Smooth muscle cell of trachea (primary cell): ENCODE data around the gene THAP7. TPM values are rescaled to one million over a fixed set of nuclear protein-coding genes. Genes with fewer than 3 reads are reported as not detected.

Experiments
- total RNA-seq: library from RNA; depleted of rRNA; stranded (reverse); fragments of >200 nt; gene quantifications from 2 replicates; pipeline ENCODE4 v1.2.1, GENCODE V29; 2014

THAP7 gene, protein sequence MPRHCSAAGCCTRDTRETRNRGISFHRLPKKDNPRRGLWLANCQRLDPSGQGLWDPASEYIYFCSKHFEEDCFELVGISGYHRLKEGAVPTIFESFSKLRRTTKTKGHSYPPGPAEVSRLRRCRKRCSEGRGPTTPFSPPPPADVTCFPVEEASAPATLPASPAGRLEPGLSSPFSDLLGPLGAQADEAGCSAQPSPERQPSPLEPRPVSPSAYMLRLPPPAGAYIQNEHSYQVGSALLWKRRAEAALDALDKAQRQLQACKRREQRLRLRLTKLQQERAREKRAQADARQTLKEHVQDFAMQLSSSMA
- total RNA-seq: 20.5 and 29.8 TPM in 2 replicates

DNA sequence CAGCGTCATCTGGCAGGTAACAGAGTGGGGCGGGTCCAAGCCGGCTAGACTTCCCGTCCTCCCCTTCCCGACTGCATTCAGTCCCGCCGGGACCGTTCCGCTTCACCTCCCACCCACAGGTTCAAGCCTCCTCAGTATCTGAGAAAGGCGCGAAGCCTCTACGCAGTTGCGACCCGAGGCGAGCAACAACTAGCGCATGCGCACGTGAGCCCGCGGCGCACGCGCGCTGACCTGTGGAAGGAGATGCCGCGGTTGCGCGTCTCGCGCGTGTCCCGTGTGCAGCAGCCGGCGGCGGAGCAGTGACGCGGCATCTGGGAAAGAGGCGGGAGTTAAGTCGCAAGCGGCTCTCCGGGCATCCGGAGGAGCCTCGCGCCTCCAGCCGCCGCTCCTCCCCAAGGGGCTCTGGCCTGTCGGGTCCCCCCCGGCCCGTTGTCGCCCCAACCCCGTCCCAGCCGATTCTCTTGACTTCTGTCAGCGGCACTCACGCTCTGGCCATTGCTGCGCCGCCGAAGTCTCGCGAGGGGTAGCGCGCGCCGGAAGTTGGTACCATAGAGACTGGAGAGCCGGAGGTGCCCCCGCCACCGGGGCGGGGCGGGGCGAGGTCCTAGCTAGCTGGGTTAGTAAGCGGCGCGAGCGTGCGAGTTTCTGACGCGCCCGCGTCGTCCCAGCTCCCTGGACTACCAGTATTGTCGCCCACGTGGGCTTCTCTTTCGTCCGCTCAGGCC, at the start of gene THAP7:
TSS of gene THAP7 (minus strand) at position 518 of the 725 bp plus-strand sequence. CDS start at position 311, 207 bp downstream.

DNA sequence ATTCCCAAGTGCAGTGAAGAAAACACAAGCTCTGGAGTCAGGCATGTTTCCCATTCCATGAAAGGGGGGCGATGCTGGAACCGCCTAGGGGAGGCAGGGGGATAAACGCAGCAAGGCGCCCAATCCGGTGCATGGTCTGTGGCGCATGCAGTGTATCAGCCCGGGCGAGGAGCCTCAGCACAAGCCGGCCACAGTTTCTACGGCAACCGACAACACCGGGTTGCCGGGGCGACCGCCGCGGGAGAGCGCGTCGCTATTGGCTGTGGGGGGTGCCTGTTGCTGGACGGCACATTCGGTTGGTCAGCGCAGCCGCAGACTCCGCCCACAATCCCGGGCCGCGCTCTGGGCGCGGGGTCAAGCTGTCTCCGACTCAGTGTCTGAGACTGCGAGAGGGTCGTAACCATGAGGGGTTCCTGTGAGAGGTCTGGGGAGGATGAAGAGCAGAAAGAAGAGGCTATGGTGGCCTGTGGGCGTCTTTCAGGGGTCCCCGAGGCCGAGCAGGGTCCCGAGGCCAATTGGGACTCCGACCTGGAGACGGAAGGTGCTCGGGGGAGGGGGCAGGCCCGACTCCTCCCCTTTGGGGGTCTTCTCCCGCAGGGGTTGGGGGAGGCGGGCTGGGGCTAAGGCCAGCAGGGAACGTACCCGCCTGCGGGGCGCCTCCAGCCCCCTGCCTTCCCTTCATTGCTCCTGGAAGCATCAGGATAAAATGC, 43.8 kb upstream of the THAP7 start, which contains the start of gene LRRC74B:
TSS of gene LRRC74B (plus strand) at position 362 of the 710 bp plus-strand sequence. CDS start at position 403, 41 bp downstream.

DNA sequence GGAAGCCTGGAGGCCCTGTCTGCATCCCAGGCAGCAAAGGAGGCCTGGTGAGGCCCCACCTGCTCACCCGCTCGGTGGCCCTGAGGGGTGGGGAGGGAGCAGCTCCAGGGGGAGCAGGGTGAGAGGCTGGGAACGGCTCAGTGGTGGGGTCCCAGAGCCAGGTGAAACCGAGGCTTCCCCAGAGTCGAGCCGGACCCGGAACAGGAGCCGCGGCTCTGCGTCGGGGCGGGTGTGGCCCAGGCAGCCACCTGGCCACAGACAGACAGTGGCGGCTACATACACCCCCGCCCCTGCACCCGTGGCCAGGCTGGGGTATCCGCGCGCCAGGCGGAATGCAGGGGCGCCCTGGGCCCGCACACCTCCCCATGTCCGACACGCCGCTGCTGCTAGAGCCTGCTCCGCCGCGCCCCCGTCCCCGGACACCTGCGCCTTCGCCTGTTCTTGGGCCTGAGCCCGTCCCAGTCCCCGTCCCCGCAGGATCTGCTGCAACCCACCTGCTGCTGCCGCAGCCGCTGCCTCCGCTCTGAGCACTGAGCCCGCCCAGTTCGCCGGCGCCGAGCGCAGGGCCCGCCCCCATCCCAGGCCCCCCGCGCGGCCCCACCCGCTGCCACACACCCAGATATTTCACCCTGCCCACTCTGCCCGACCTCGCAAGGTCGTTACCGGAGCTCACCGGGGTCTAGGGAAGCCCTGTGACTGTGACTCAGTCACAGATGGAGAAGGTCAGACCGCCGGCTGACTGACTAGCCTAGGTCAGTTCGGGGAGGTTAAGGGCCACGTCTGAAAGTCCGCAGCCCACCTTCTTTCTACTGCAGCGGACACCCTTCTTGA, 30.3 kb upstream of the THAP7 start, which contains the start of gene SLC7A4:
TSS of gene SLC7A4 (minus strand) at position 525 of the 831 bp plus-strand sequence. CDS start 749 bp downstream, outside the sequence.

DNA sequence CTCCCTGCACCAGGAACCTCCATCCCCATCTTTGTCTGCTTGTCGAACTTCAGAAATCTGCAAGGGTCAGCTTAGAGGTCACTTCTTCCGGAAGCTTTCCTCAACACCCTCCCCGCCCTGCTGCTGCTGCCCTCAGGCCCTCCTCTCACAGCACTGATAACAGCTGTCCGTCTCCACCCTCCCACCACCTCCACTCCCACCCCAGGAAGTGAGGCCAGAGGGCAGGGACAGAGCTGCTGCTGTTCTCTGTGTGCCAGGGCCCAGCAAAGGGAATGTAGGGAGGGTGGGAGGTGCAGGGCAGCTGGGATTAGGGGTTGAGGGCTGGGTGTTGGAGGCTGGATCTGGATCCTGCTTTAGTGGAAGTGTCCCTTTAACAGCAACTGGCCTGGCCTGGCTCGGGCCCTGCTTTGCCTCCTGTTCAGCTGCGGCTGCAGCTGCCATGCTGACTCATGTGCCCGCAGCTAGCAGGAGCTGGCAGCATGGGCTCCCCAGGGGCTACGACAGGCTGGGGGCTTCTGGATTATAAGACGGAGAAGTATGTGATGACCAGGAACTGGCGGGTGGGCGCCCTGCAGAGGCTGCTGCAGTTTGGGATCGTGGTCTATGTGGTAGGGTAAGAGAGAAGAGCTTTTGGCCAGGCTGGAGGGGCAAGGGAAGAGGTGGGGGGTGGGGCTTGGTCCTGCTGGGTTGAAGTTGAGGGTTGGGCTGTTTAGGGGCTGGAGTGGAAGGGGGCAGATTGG, 13.0 kb upstream of the THAP7 start, which contains the start of gene P2RX6:
TSS of gene P2RX6 (plus strand) at position 440 of the 740 bp plus-strand sequence. CDS start at position 450, 10 bp downstream.

DNA sequence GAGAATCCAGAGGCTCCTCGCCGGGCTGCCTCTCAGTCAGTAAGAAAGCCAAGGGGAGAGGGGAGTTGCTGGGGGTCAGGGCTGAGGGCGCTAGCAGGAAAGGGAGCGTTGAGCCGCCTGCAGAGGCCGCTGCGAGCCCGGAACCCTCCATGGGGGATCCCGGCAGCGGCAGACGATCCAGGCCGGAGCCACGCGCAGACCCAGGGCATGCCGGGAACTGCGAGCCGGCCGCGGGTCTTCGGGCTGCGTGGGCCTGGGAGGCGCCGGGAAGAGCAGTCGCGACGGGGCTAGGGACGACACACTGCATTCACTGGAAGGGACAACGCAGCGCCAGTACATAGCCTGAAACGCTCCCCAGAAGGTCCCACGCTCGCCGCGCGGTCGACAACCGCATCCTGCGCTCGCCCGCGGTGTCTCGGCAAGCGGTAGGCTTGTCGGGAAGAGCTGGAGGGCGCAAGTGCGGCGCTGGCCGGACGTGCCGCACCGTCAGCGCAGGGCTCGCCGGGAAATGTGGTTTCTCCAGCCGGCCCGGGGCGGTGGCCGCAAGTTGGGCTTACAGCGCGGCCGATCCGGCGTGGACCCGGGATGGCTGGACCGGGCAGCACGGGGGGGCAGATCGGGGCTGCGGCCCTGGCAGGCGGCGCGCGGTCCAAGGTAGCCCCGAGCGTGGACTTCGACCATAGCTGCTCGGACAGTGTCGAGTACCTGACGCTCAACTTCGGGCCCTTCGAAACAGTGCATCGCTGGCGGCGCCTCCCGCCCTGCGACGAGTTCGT, 19.9 kb downstream of the THAP7 start, which contains the start of gene LZTR1:
TSS of gene LZTR1 (plus strand) at position 511 of the 776 bp plus-strand sequence. CDS start at position 586, 75 bp downstream.

DNA sequence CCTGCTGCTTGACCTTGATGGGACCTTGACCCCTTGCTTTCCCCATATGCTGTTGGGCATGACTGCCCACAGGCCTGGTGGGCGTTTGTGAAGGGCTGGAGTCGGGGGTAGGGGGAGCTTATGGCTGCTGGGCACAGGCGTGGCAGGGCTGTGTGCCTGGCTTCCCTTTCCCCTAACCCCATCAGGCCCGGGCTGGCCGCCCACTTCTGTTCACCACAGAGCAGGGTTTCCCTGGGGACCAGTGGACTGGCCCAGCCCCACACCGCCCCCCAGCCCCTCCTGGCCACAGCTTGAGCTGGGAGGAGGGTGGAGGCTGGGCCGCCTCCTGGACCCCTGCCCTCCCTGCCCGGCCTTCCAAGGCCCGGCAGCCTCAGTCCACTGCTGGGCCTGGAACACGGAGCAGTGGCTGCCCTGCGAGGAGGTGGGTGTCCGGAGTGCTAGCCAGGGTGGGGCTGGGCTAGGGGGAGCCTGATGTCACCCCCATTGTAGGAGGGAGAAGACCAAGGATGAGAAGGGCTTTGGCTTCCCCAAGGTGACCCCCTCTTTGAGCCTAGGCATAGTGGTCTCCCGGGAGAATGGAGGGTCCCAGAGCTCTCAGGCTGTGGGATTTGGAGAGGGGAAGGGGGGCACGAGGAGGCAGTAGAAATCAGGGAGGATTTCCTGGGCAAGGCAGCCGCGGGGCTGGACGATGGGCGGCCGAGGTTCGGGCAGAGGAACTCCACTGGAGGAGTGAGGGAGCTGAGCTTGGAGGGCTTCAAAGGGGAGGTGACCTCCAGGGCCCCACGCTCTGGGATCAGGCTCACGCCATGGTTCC, 34.8 kb downstream of the THAP7 start, which contains the start of gene AIFM3:
TSS of gene AIFM3 (plus strand) at position 373 of the 814 bp plus-strand sequence. CDS start 690 bp downstream, outside the sequence.

Other genes starting within 250 kb of the THAP7 start
- gene SERPIND1, start 228.0 kb downstream of the THAP7 start, total RNA-seq: 0.17 TPM in 1 of 2 replicates, not detected in the other
- gene PI4KA, start 143.3 kb downstream of the THAP7 start, total RNA-seq: 47.9 and 68.6 TPM in 2 replicates
- gene SNAP29, start 143.1 kb downstream of the THAP7 start, total RNA-seq: 8.9 and 14.6 TPM in 2 replicates
- gene CRKL, start 84.7 kb downstream of the THAP7 start, total RNA-seq: 40.1 and 52.3 TPM in 2 replicates
- gene AIFM3, start 34.9 kb downstream of the THAP7 start, total RNA-seq: 0.87 and 2.6 TPM in 2 replicates
- gene LZTR1, start 19.8 kb downstream of the THAP7 start, total RNA-seq: 31.0 and 74.6 TPM in 2 replicates
- 3.6 and 9.3 TPM in 2 replicates for gene P2RX6, start 13.0 kb upstream of the THAP7 start, total RNA-seq
- gene SLC7A4, start 30.4 kb upstream of the THAP7 start, total RNA-seq: 2.0 TPM in 1 of 2 replicates, not detected in the other
- gene LRRC74B, start 43.8 kb upstream of the THAP7 start, total RNA-seq: under 0.01 TPM in 1 of 2 replicates, not detected in the other